ENCODE measurements around the gene CCN6. TPM values are rescaled to one million over a fixed set of nuclear protein-coding genes. Genes with fewer than 3 reads are reported as not detected.

Gene CCN6
- total RNA-seq, 4 donors from 2014 or later: not detected

GRCh38 chr6:112029045-112029822, 24.7 kb upstream of the CCN6 start:
- TF ChIP-seq POLR2A (IDR thresholded peaks at IDR 0.05) (no peak), CTCF (IDR thresholded peaks at IDR 0.05) (peak; percentile 29 to 62 (median 44))
- no peaks in the 10 kb centered on the region for H3K36me3 ChIP-seq
- DNase-seq: peak in 1 of 2 donors; percentile 60
- no peak overlapping the region for H3K27ac ChIP-seq
- no peaks in the 10 kb centered on the region for H3K4me1 ChIP-seq
- no peaks in the 10 kb centered on the region for H3K9me3 ChIP-seq
- H3K4me3 ChIP-seq: no peak overlapping the region
- H3K27me3 ChIP-seq: no peaks in the 10 kb centered on the region
- intact Hi-C loops (cut with DNase I; ENCODE audit: low total_unique reads): no loop called here

GRCh38 chr6:112030206-112030960, 23.5 kb upstream of the CCN6 start:
- no peak overlapping the region for H3K4me3 ChIP-seq
- intact Hi-C loops (cut with DNase I; ENCODE audit: low total_unique reads): no loop called here
- no peak for TF ChIP-seq CTCF (IDR thresholded peaks at IDR 0.05)
- TF ChIP-seq POLR2A (IDR thresholded peaks at IDR 0.05): no peak
- H3K36me3 ChIP-seq: no peaks in the 10 kb centered on the region
- DNase-seq: no peak
- H3K27me3 ChIP-seq: no peaks in the 10 kb centered on the region
- H3K9me3 ChIP-seq: no peaks in the 10 kb centered on the region
- H3K4me1 ChIP-seq: no peaks in the 10 kb centered on the region
- peak overlapping the region; percentile 36 to 43 for H3K27ac ChIP-seq

GRCh38 chr6:112030961-112031660, 22.8 kb upstream of the CCN6 start:
- DNase-seq: no peak
- no peak overlapping the region for H3K4me3 ChIP-seq
- no peaks in the 10 kb centered on the region for H3K27me3 ChIP-seq
- TF ChIP-seq POLR2A (IDR thresholded peaks at IDR 0.05) (no peak), CTCF (IDR thresholded peaks at IDR 0.05) (no peak)
- intact Hi-C loops (cut with DNase I; ENCODE audit: low total_unique reads): no loop called here
- peak overlapping the region; percentile 36 to 43 for H3K27ac ChIP-seq
- no peaks in the 10 kb centered on the region for H3K9me3 ChIP-seq
- H3K4me1 ChIP-seq: no peaks in the 10 kb centered on the region
- no peaks in the 10 kb centered on the region for H3K36me3 ChIP-seq

- H3K27ac ChIP-seq: no peak overlapping the region
- H3K36me3 ChIP-seq: no peaks in the 10 kb centered on the region
- TF ChIP-seq POLR2A (IDR thresholded peaks at IDR 0.05) (no peak), CTCF (IDR thresholded peaks at IDR 0.05) (no peak)
- no peaks in the 10 kb centered on the region for H3K4me1 ChIP-seq
- intact Hi-C loops (cut with DNase I; ENCODE audit: low total_unique reads): no loop called here
- no peak overlapping the region for H3K4me3 ChIP-seq
- no peak for DNase-seq
- H3K27me3 ChIP-seq: no peaks in the 10 kb centered on the region
- no peaks in the 10 kb centered on the region for H3K9me3 ChIP-seq
Measured at GRCh38 chr6:112031960-112032359, 21.9 kb upstream of the CCN6 start.
